ENCODE results near the gene AKAP9. TPM values are rescaled to one million over a fixed set of nuclear protein-coding genes. Genes with fewer than 3 reads are reported as not detected.

AKAP9 gene
- total RNA-seq, 4 donors from 2014 or later, result 49.7 to 82.6 (median 55.8) TPM

- intact Hi-C loops (cut with DNase I), result no loop called here
- H3K4me1 ChIP-seq, result peaks cover 0 to 4% (median 0%) of the 10 kb centered on the region in 3 donors
- 71 to 90% methylated on average over 1 to 2 of the region's 2 CpGs for WGBS, 2 donors
- H3K36me3 ChIP-seq, result no peaks in the 10 kb centered on the region
- no peak overlapping the region for H3K4me3 ChIP-seq
- H3K9me3 ChIP-seq, result no peaks in the 10 kb centered on the region
- no peak overlapping the region for H3K27ac ChIP-seq
- DNase-seq, result no peak
- H3K27me3 ChIP-seq, result no peaks in the 10 kb centered on the region
- TF ChIP-seq POLR2A (IDR thresholded peaks at IDR 0.05) (no peak), CTCF (IDR thresholded peaks at IDR 0.05) (no peak)
Measured at GRCh38 chr7:91913612-91914011, 27.1 kb upstream of the AKAP9 start.

- 72 to 94% methylated on average over 3 of the region's 3 CpGs for WGBS, 2 donors
- intact Hi-C loops (cut with DNase I), result no loop called here
- TF ChIP-seq CTCF (IDR thresholded peaks at IDR 0.05), result no peak
- no peak for TF ChIP-seq POLR2A (IDR thresholded peaks at IDR 0.05)
Measured at GRCh38 chr7:91915401-91916050, 25.1 kb upstream of the AKAP9 start.

GRCh38 chr7:91916051-91916440, 24.6 kb upstream of the AKAP9 start:
- H3K4me3 ChIP-seq, result no peak overlapping the region
- H3K9me3 ChIP-seq, result no peaks in the 10 kb centered on the region
- no peak overlapping the region for H3K27ac ChIP-seq
- TF ChIP-seq POLR2A (IDR thresholded peaks at IDR 0.05), result no peak
- no peak for DNase-seq
- 75% methylated on average over 1 of the region's 1 CpG for WGBS, 2 donors
- intact Hi-C loops (cut with DNase I), result no loop called here
- peaks cover 0 to 4% (median 0%) of the 10 kb centered on the region in 3 donors for H3K4me1 ChIP-seq
- no peaks in the 10 kb centered on the region for H3K27me3 ChIP-seq
- H3K36me3 ChIP-seq, result no peaks in the 10 kb centered on the region

More at GRCh38 chr7:91915401-91916050, 25.1 kb upstream of the AKAP9 start:
- Histone ChIP-seq H3K36me3 (no peaks in the 10 kb centered on the region), H3K27me3 (no peaks in the 10 kb centered on the region), H3K4me1 (peaks cover 0 to 4% (median 0%) of the 10 kb centered on the region in 3 donors), H3K4me3 (no peak overlapping the region), H3K27ac (no peak overlapping the region), H3K9me3 (no peaks in the 10 kb centered on the region)
- DNase-seq, result no peak

- WGBS, 2 donors, result 28 to 53% methylated on average over 1 of the region's 1 CpG
- intact Hi-C loops (cut with DNase I), result no loop called here
- no peak overlapping the region for H3K4me3 ChIP-seq
- no peaks in the 10 kb centered on the region for H3K36me3 ChIP-seq
- no peaks in the 10 kb centered on the region for H3K9me3 ChIP-seq
- H3K4me1 ChIP-seq, result no peaks in the 10 kb centered on the region
- no peak overlapping the region for H3K27ac ChIP-seq
- H3K27me3 ChIP-seq, result no peaks in the 10 kb centered on the region
- no peak for DNase-seq
- TF ChIP-seq CTCF (IDR thresholded peaks at IDR 0.05), result no peak
- no peak for TF ChIP-seq POLR2A (IDR thresholded peaks at IDR 0.05)
Measured at GRCh38 chr7:91918356-91918755, 22.3 kb upstream of the AKAP9 start.

- TF ChIP-seq POLR2A (IDR thresholded peaks at IDR 0.05) (no peak), CTCF (IDR thresholded peaks at IDR 0.05) (no peak)
- Histone ChIP-seq H3K27ac (no peak overlapping the region), H3K36me3 (no peaks in the 10 kb centered on the region), H3K9me3 (no peaks in the 10 kb centered on the region), H3K4me1 (no peaks in the 10 kb centered on the region), H3K4me3 (no peak overlapping the region), H3K27me3 (peaks cover 0 to 4% (median 0%) of the 10 kb centered on the region in 4 donors)
- 41 to 54% methylated on average over 4 of the region's 4 CpGs for WGBS, 2 donors
- intact Hi-C loops (cut with DNase I), result no loop called here
- no peak for DNase-seq
Measured at GRCh38 chr7:91922857-91923256, 17.8 kb upstream of the AKAP9 start.

Data from esophagus squamous epithelium (tissue), 5 donors.